Mononuclear cell (primary cell): ENCODE data around the gene LTBP1. TPM values are rescaled to one million over a fixed set of nuclear protein-coding genes. Genes with fewer than 3 reads are reported as not detected.

ENCODE experiments used
- H3K27me3 ChIP-seq: 2 replicates; pipeline ENCODE4 v1.6.0; 2011; ENCODE audit warnings: low read length, control low read depth; ENCODE audit not compliant: insufficient read depth
- H3K4me1 ChIP-seq: 2 replicates; pipeline ENCODE4 v1.5.1; 2011; ENCODE audit warnings: mild to moderate bottlenecking, low read length, control low read depth; ENCODE audit not compliant: insufficient read depth
- H3K4me3 ChIP-seq: 2 replicates; pipeline ENCODE4 v1.5.1; 2011; ENCODE audit warnings: mild to moderate bottlenecking, low read length, moderate library complexity
- H3K9me3 ChIP-seq: 2 replicates; pipeline ENCODE4 v1.5.1; 2011; ENCODE audit warnings: low read depth, mild to moderate bottlenecking, control low read depth, low read length
- total RNA-seq: library from RNA; depleted of rRNA; stranded (reverse); fragments of >200 nt; gene quantifications from one replicate; pipeline ENCODE4 v1.2.3, GENCODE V29; 2012

Gene LTBP1
- total RNA-seq, 1 donor = 13.6 TPM

DNA sequence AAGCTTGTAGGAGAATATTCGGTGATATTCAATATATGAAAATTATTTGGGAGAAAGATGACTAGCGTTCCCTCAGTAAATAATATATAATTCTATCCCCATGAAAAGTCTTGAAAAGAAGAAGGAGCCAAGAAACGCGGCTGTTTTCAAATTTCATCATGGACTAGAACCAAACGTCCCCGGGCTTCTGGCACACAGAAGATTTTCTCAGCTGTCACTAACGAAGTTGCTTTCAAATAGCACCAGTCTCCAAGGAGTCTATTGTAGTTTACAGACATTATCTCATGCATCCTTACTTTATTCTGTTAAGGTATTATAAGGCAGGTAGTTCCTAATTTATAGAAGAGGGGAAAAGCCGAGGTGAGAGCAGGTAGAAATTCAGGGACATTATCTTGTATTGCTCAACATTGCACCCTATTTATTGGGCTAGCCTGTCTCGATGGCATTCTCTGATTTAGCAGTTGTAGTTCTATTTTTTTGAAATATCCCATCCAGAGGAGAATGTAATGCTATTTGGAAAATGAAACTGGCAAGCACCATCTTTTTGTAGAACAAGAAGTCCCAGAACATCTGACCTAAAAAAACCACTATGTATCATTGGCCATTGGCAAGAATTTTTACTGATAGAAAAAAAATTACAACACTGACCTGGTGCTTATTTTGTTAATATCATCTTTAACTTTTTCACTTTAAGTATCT, 331.6 kb downstream of the LTBP1 start:
- Histone ChIP-seq H3K27me3 (no peaks in the 10 kb centered on the region), H3K9me3 (no peaks in the 10 kb centered on the region), H3K4me1 (no peaks in the 10 kb centered on the region), H3K4me3 (no peak overlapping the region)

DNA sequence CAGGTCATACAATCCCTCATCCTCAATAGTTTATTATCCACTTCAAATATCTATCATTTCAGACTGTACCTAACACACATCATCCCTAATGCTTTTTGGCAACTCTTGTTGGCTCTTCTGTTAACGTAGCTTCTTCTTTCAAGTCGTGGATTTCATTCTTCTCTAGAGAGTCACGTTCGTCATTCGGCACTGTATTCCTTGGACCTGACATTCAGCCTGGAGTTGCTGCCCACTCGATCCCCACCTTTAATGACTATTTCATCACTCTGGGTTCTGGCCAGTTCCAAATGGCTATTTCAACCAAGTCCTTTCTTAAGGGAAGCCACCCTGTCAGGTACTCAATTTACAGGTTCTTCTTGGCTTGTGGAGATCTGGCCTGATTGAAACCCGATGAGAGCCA, 337.5 kb downstream of the LTBP1 start:
- H3K9me3 ChIP-seq = no peaks in the 10 kb centered on the region
- H3K27me3 ChIP-seq = no peaks in the 10 kb centered on the region
- no peaks in the 10 kb centered on the region for H3K4me1 ChIP-seq
- no peak overlapping the region for H3K4me3 ChIP-seq

DNA sequence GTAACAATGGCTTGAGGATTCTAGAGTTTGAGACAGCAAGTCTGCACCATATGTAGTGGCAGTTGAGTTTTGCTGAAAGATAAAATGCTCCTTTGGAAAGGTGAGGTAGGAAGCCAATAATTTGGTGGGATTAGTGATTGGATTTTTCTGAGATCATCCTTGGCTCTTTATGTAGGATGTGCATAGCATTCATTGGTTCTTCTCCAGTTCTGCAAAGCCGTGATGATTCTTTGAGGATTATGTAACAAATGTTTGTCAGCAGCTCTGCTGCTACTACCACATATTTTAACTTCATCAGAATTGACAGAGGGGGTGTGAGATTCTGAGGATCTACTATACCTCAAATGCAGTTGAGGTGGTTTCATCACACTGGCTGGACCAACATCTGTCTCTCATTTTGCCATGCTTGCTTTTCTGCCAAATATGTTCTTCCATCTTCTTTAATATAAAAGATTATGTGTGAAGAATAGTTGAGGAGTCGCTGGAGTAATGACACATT, 340.8 kb downstream of the LTBP1 start:
- Histone ChIP-seq H3K4me1 (no peaks in the 10 kb centered on the region), H3K9me3 (no peaks in the 10 kb centered on the region), H3K27me3 (no peaks in the 10 kb centered on the region), H3K4me3 (no peak overlapping the region)

DNA sequence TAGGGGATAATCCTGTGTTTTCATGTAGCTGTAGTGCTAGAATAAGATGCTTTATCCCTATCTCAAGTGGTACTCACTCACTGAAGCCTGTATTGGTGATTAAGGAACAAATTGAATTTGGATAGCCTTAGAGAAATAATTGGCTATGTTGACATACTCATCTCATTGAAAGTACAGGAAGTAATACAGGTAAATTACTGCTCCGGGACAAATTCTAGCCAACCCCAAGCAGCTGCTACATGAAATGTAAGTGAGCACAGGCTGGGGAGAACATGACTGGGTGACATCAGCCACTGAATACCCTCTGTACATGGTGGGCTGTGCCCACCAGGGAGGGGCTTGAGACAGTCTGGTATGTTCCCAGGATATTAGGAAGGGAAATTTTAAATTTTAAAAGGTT, 341.3 kb downstream of the LTBP1 start:
- H3K9me3 ChIP-seq = no peaks in the 10 kb centered on the region
- H3K4me1 ChIP-seq = no peaks in the 10 kb centered on the region
- H3K27me3 ChIP-seq = no peaks in the 10 kb centered on the region
- H3K4me3 ChIP-seq = no peak overlapping the region

DNA sequence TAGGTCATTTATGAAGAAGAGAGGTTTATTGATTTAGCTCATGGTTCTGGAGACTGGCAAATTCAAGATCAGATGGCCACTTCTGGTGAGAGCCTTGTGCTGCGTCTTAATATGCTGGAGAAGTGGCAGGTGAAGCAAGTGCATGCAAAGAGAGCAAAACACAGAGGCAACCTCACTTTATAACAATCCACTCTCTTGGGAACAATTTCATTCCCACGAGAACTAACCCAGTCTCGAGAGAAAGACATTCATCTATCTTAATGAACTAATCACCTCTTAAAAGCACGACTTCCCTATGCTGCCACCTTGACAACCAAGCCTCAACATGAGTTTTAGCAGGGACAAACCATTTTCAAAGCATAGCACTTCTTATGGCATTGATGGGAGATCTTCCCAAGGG, 343.2 kb downstream of the LTBP1 start:
- Histone ChIP-seq H3K27me3 (no peaks in the 10 kb centered on the region), H3K4me3 (no peak overlapping the region), H3K4me1 (no peaks in the 10 kb centered on the region), H3K9me3 (no peaks in the 10 kb centered on the region)

DNA sequence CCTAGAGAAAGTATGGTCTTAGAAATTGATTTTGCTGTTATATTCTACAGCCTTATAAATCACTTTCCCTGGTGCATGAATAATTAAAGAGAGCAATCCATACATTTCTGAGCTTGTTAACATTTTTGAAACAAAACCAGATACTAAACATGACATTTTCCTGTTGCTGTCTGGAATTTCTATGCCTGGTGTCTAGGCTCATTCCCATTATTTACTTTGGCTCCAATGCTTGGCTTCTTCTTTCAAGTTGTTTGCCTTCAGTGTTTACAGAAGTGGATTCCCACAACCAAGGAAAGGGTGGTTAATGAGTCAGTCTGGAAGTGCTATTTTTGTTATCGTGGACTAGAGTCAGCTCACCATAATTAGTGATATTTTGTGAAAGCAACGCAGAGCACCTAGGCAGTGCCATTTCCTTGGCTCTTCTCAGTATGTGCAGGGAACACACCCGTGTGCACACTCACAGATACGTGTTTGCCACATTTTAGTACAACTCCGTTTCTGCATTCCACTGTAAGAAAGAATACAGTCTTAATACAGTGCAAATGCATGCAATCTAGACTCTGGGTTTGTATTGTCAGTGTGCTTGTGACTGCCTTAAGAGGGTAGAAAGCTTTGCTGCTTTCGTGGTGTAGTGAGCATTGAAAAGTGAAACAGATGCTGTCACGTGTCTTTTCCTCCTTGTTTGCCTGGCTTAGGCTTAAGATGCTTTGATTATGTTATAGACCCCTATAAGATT, 344.7 kb downstream of the LTBP1 start:
- Histone ChIP-seq H3K4me1 (no peaks in the 10 kb centered on the region), H3K27me3 (no peaks in the 10 kb centered on the region), H3K9me3 (no peaks in the 10 kb centered on the region), H3K4me3 (no peak overlapping the region)

DNA sequence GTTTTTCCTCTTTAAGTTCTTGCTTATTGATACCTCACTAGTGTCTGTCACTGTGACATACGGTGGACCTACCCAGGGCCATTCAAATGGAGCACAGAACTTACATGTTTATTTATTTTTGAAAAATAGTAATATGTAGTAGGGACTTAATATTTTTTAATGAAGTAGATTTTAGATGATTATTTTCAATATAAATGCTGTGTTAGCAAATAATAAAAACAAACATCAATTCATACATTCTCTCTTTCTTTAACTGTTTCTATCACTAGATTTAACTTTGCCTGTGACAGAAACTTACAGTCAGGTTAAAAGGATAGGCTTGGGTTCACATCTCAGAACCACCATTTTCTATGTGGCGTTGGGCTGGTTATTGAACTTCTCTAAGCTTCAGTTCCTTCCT, 345.3 kb downstream of the LTBP1 start:
- H3K4me3 ChIP-seq = no peak overlapping the region
- no peaks in the 10 kb centered on the region for H3K4me1 ChIP-seq
- no peaks in the 10 kb centered on the region for H3K27me3 ChIP-seq
- no peaks in the 10 kb centered on the region for H3K9me3 ChIP-seq

DNA sequence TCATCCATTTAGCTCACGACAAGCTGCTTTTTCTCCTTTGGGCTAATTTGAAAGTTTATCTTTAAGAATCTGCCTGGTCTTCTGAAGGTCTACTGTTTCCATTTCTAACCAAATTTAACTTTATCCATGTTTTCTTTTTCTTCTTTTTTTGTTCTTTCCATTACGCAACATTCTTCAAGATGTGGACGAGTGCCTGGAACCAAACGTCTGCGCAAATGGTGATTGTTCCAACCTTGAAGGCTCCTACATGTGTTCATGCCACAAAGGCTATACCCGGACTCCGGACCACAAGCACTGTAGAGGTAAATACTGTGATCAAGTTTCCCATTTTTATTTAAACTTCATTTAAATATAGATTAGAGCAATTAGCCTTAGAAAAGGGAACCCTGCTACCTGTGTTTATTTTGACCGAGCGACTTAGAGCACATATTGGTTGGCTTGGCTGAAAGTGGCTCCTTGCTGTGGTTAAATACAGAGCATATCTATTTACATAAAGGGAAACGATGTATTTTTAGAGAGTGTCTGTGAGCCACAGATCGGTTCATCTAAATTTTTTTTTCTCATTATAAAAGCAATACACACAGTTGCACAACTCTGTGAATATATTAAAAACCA, 346.3 kb downstream of the LTBP1 start:
- no peaks in the 10 kb centered on the region for H3K4me1 ChIP-seq
- H3K9me3 ChIP-seq = no peaks in the 10 kb centered on the region
- no peak overlapping the region for H3K4me3 ChIP-seq
- H3K27me3 ChIP-seq = no peaks in the 10 kb centered on the region

DNA sequence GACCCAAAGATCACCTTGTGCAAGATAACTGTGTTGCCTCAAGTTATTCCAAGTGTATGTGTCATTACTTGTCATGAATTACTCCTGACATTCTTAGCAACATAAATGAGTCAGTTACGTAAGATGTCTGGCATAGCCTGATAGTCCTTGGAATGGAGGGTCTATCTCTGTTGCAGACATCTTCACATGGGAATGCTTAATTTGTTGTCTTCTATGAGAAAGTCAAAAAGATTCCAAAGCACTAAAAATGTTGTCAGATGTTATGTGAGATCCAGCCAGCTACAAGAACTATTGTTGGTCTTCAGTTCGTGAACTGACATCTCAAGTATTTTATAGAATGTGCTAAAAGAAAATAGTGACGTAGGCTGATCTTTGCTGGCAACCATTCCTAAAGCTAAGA, 351.5 kb downstream of the LTBP1 start:
- H3K4me1 ChIP-seq = no peaks in the 10 kb centered on the region
- no peaks in the 10 kb centered on the region for H3K27me3 ChIP-seq
- no peak overlapping the region for H3K4me3 ChIP-seq
- H3K9me3 ChIP-seq = no peaks in the 10 kb centered on the region

DNA sequence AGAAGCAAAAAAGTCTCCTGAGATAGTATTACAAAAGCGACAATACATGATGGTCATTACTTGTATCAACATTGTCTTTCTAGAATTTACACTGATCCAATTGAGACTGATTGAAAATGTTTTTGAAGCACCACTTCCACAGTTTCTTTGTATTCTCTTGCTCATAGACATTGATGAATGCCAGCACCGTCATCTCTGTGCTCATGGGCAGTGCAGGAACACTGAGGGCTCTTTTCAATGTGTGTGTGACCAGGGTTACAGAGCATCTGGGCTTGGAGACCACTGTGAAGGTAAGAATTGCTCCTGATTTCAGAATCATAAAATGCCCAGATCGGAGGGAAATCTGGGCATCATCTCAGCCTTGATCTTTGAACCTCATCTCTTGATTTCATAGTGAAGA, 354.6 kb downstream of the LTBP1 start:
- no peaks in the 10 kb centered on the region for H3K27me3 ChIP-seq
- H3K9me3 ChIP-seq = no peaks in the 10 kb centered on the region
- H3K4me1 ChIP-seq = no peaks in the 10 kb centered on the region
- H3K4me3 ChIP-seq = no peak overlapping the region

DNA sequence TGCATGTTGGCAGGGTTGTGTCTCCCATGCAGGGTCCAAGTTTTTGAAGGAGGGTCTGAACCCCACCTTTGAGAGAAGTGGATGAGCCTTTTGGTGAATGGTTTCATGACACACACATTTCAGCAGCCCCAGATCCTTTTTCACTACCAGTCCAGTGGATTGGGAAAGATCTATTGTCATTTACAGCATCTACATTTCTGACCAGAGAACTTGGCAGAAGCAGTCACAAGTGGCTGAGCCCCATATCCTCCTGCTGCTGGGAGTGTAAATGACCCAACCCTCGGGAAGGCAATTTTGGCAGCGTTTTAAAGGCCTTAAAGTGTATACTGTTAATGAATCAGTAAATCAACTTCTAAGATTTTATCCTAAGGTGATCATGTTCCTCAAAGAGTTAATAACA, 355.6 kb downstream of the LTBP1 start:
- Histone ChIP-seq H3K4me1 (no peaks in the 10 kb centered on the region), H3K27me3 (no peaks in the 10 kb centered on the region), H3K4me3 (no peak overlapping the region)

DNA sequence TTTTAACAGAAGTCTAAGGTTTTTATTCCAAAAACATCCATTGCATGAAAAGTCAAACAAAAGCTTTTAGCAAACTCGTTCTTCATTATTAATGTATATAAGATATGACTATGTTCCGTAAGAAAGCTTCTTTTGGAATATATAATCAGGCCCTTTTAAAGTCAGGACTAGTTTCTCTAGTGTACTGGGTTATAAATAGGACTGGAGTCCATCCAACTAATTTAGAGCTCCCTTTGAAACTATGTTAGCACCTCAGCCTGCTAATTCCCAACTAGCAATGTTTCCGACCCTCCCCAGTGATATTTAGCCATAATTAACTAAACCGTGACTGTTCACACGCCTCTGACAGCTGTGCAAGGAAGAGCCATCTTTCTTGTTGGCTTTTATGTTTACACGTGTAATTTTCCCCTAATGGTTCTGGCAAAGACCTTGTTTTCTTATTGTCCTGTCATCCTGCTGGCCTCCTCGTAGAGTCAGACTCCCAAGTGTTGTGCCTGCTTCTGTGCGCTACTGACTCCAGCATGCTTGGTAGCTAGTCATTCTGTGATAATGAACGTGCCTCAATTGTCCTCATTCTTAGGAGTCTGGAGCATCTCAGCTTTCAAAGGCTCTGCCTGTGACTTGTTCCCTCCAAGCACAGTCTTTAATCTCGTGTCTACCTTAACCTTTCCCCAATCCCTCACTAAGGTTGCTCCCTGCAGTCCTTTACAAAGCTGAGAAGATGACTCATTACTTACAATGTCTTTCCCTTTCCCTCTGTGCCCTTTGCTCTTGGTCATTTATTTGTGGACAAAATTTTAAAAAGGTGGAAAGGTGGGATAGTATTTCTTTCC, 357.5 kb downstream of the LTBP1 start:
- Histone ChIP-seq H3K9me3 (no peaks in the 10 kb centered on the region), H3K27me3 (no peaks in the 10 kb centered on the region), H3K4me3 (no peak overlapping the region), H3K4me1 (no peaks in the 10 kb centered on the region)

More for the DNA sequence above, 355.6 kb downstream of the LTBP1 start:
- H3K9me3 ChIP-seq = no peaks in the 10 kb centered on the region

DNA sequence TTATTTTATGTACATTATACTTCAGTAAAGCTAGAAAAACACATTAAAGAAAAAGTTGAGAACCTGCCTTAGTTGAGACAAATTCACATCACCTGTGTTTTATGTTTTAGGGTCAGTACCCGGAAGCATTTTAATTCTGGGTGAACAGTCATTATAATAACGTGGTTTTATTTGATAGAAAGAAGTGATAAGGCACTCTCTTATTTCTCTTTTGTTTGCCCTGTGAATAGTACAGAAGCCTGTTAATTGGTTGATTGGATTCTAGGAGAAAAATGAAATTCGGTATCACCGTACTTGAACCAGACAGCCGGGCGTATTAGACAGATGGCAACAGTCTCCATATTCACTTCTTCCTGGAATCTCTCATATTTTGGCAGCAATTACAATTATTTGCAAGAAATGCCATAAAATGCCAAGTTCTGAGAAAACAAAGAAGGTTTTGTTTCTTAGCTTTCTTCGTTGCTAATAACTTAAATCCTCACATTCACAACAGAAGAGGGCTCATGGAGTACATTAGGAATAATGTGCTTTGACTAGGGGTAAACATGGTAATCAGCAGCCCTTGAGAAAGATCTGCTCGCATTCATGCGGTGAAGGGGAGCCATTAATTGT, 361.0 kb downstream of the LTBP1 start:
- no peaks in the 10 kb centered on the region for H3K4me1 ChIP-seq
- H3K9me3 ChIP-seq = no peaks in the 10 kb centered on the region
- H3K4me3 ChIP-seq = no peak overlapping the region
- H3K27me3 ChIP-seq = no peaks in the 10 kb centered on the region

DNA sequence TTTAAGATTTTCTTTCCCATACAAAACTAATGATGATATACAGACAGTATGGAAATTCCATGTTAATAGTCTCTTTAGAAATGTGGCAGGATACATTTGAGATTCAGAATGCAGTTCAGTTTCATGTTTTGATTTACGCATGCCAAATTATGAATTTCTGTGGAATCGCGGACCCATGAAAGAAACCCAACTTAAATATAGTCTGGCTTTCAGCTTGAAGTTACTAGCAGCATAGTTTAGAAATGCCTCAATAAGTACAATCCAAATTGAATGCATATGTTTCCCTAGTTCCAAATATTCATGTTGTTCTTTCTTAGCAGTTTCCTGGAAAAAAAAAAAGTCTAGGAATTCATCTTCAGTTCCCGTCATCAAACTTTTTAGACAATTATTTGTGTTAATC, 365.6 kb downstream of the LTBP1 start:
- Histone ChIP-seq H3K4me1 (no peaks in the 10 kb centered on the region), H3K9me3 (no peaks in the 10 kb centered on the region), H3K27me3 (no peaks in the 10 kb centered on the region), H3K4me3 (no peak overlapping the region)
